Left hindlimb (tissue), 1 donor: Measurements from ENCODE around the gene ATG4C.

Experiments used
- DNase-seq: peaks from one replicate; pipeline ENCODE4 v3.0.0-alpha.2; 2018

ATG4C gene

DNA sequence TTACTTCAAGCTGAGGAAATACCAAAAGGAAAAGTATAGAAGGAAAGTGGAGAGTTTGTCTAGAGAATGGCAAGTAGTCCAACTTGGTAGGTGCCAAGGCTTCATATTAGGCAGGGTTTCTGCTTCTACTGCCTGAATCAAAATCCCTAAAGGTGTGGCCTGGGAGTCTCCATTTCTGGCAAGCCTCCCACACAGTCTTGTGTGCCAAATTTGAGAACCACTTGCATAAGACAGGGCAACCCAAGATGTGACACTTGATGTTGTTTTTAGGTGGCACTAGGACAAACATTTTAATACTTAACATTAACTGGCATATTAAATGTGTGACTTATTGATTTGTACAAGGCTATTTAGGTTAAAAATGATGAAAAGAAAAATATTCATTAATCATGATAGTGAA lies 60.1 kb downstream of the ATG4C start:
- no peak for DNase-seq

DNA sequence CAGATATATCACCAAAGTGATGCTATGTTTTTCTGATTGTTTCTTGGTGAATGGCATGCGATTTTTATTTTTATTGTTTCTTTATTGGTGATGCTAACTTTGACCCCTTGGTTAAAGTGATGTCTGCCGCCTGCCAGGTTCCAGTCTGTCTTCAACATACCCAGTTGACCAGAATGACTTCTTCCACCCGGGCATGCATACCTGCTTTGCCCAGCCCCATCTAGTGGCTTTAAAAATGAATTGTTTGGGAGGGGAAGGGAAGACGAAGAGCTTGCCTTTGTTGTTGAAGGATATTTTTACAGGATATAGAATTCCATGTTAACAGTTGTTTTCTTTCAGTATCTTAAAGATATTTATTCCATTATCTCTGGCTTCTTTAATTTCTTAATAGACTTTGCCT lies 65.1 kb downstream of the ATG4C start:
- no peak for DNase-seq

- no peak for DNase-seq
These were observed 68.3 kb downstream of the ATG4C start for GRCh38 chr1:62852253-62852652.

GRCh38 chr1:62856960-62857359 lies 73.0 kb downstream of the ATG4C start:
- no peak for DNase-seq

GRCh38 chr1:62869217-62869754 lies 85.4 kb downstream of the ATG4C start:
- DNase-seq = no peak

DNA sequence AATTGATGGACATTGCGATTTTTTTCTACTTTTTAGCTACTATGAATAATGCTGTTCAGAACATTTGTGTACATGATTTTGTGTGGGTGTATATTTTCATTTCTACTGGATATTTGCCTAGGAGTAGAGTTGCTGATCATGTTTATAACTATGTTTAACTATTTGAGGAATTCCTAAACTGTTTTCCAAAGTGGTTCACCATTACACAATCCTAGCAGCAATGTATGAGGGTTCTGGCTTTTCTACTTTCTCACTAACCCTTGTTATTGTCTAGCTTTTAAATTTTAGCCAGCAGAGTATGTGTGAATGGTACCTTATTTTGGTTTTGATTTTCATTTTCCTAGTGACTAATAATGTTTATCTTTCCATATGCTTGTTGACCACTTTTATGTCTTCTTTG lies 86.2 kb downstream of the ATG4C start:
- no peak for DNase-seq

- DNase-seq = no peak
These were observed 91.7 kb downstream of the ATG4C start for GRCh38 chr1:62875676-62876075.

DNA sequence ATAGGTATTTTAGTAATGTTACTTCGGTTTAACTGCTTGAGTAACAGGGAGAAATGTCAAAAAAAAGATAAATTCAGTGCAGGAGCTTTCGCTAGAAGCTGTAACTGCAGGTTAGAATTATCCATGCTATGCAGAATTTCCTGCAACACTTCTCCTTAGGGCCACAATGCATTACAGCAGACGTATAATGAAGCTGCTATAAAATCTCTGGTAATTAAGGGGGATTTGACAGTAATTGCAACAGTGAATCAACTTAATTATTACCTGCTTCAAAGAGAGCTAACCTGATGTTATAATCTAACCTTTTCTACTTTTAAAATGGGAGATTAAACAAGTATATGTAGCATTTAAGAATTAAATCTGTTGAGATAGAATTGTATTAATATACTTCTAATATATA lies 92.6 kb downstream of the ATG4C start:
- DNase-seq = no peak

DNA sequence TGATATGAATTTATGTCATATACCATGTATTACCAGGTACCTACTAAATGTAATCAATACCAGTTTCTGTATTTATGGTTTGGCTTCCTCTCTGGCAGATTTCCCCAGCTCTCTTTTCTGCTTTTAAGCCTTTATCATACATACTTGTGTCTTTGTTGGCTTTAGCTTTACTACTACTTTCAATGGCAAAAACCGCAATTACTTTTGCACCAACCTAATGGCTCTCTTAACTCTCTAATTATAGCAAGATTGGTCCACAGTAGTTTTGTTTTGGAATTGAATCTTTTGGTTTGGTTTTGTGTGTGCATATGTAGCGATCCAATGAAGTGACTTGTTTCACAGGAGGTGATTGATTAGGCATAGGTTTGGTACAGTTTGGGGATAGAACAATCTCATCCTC lies 93.6 kb downstream of the ATG4C start:
- DNase-seq = no peak

DNA sequence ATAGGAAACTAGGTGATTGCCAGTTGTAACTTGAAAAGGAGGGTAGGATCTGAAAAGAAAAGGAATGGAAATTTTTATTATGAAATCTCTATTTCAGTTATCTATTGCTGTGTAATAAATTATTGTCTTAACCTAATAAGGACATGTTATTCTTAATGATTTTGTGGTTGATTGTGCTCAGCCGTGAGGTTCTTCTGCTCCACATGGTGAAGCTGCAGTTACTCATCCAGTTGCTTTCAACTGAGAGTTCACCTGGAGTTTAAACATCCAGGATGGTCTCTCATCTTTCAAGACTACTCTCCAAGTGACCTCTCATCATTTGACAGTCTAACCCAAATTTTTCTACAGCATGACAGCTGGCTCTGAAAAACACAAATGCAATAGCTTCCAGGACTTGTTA lies 96.0 kb downstream of the ATG4C start:
- DNase-seq = no peak

GRCh38 chr1:62882201-62883104 lies 98.5 kb downstream of the ATG4C start:
- DNase-seq = no peak

- DNase-seq = no peak
These were observed 100.3 kb downstream of the ATG4C start for GRCh38 chr1:62884156-62884740.

DNA sequence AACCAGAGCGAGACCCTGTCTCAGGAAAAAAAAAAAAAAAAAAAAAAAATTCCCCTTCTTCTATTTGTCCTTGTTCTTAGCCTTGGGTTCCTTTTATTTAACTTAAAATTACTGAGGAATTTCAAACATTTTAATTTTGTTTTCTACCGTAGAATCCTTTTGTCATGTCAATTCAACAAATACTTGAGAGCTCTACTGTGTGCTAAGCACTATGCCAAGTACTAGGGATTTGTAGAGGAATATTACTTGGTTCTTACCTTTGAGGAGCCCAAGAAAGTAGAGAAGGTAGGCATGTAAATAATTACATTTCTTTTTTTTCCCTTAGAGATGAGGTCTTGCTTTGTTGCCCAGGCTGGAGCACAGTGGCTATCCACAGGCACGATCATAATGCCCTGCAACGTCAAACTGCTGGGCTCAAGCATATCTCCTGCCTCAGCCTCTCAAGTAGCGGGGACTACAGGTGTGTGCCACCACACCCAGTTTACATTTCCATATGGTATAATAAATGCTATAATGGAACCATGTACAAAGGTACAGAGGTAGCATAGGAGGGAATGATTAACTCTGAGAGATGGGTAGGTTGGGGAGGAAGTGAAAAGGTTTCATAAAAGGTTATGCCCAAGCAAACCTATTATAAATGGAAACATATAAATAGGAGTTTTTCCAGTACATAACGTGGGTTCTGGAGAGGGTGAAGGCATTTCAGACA lies 104.0 kb downstream of the ATG4C start:
- DNase-seq = no peak

DNA sequence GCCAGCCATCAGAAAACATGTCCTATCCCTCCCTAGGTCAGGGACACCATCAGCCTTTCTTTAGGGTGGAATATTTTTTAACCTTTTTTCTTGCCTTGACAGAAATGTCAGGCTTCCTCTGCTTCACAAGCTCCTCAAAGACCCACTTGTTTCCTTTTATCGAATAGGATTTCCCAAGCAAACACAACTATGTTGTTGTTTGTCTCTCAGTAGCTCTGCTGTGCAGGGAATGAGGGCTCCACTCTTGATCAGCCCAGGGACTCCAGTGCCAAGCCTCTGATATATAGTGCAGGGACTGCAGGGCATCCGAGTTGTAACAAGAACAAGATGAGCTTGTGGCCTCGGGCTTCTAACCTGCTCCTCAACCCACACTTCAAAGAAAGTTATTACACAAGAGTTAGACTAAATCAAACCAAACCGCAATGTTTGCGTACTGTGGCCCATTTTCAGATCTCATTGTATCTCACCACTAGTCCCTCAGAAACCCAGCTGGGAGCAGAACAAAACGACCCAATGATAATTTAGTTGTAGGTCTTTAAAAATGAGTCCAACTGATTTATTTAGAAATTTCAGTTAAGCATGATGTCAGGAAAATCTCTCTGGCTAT lies 108.1 kb downstream of the ATG4C start:
- no peak for DNase-seq

DNA sequence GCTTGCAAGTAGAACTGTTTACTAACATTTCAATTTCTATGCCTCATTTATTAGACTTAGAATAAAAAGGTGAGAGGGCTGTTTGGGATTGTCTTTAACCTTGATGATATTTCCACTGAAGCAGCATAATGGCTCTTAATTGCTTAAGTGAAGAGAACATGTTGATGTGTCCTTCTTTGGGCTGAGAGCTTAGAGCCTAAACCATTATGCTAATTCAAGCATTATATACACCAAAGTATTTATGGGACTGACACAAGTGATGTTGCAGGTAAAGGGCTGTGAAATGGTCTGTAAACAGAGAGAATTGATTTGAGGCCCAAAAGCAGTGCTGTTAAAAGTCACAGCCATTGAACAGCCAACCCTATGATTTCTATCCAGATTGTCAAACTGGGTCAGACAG lies 113.9 kb downstream of the ATG4C start:
- no peak for DNase-seq

GRCh38 chr1:62900566-62900965 lies 116.6 kb downstream of the ATG4C start:
- DNase-seq = no peak

DNA sequence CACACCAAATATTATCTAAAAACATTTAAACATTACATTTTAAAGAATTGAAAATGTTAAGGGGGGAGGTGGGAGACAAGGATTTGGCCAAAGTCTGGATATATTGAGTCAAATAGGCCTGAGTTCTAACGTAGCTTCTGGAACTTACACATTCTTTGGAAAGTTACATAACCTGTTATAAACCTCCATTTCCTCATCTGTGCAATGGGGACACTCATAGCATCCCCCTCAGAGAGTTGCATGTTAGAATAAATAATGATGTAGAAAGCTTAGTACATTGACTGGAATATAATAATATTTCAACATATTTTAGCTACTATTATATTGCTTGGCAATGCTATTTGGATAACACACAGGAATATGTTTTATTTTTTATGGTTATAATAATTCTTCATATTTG lies 117.7 kb downstream of the ATG4C start:
- DNase-seq = no peak

- no peak for DNase-seq
These were observed 119.6 kb downstream of the ATG4C start for GRCh38 chr1:62903522-62903921.

- DNase-seq = no peak
These were observed 120.3 kb downstream of the ATG4C start for GRCh38 chr1:62903982-62904855.

DNA sequence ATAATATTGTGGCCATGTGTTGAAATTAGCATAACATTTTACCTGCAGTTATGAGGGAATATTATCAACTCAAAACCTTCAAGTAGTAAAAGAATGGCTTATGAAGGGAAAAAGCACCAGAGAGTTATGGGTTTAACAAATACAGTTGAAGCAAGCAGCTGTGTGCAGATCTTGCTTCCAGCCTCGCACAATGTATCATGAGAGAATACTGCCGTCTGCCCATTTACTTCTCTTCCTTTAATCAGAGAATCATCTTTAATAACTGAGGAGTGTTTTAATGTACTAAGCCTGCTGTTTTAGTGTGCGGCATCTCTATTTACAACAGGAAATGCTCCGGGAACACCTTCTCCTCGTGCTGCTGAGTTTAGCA lies 120.9 kb downstream of the ATG4C start:
- DNase-seq = no peak

DNA sequence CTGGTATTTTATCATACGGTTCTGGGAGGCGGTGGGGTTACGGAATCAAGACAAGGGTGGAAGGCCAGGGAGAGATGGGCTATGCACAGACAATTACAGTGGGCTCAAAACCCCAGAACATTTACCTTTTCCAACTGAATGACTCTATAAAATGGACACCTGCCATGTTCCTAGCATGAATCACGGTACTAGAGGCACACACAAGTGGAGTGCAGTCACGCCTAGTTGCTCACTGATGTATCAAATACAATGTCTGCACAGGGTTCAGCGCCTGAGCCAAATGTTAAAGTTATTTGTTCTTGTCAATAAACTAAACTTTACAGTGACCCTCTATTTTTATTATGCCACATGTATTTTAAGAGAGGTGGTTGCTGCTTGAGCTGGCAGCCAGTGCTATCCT lies 121.4 kb downstream of the ATG4C start:
- DNase-seq = no peak

DNA sequence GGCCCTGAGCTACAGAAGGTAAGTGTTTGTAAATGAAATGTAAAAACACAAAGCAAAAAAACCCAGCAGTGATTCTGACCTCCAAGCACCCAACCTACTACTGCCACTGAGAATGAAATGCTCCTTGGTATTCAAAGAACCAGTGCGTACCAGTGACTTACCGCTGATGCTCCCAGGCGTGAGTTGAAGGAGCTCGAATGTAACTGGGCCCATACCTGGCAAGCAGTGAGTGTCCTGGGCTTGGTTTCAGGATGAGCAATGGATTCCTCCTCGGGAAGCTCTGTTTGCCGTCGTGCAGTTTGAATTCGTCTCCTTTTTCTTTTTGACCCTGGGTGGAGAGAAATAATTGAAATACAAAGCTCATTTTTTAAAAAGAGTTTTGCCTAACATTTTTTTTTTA lies 121.9 kb downstream of the ATG4C start:
- DNase-seq = no peak
